ENCODE measurements around the gene NOA1. TPM values are rescaled to one million over a fixed set of nuclear protein-coding genes. Genes with fewer than 3 reads are reported as not detected.
"Not testable (repeated sequence)": the region's sequence is repeated elsewhere in the genome, so short reads cannot be mapped to it uniquely, and the experiment has no call there.

NOA1 gene
- total RNA-seq, 5 donors from 2014 or later (not counting 1 experiment from before 2014, with no cell fraction given) = 15.2 to 27.2 (median 22.1) TPM

- ATAC-seq (replicated peaks in 1 of 4); H3K27me3 Mint-ChIP-seq; H3K27ac ChIP-seq (ENCODE audit: low read length); H3K4me3 ChIP-seq (ENCODE audit: control insufficient read depth in 1 of 2, extremely low read depth in 1 of 2, low read length in 1 of 2); H3K27ac Mint-ChIP-seq; DNase-seq; H3K27me3 ChIP-seq (replicated peaks in 1 of 2; ENCODE audit: control insufficient read depth in 2 of 2, extremely low read depth in 1 of 2, insufficient read depth in 2 of 2, low read length in 1 of 2); H3K9me3 ChIP-seq; H3K9me3 Mint-ChIP-seq: not testable (repeated sequence)
- H3K4me1 Mint-ChIP-seq = peaks cover 45 to 77% (median 67%) of the 10 kb centered on the region in 3 donors
- H3K4me1 ChIP-seq (ENCODE audit: control insufficient read depth in 1 of 2, extremely low read depth in 1 of 2, insufficient read depth in 2 of 2, low read length in 2 of 2) = peaks cover 30 to 63% of the 10 kb centered on the region in 2 experiments
- ChIA-PET CTCF (interaction anchor here in 1 of 2 donors (0.6 kb wide), 1 partner anchor 1384 kb away, joined by 4 read pairs; no protein-coding TSS in a partner anchor), POLR2A (interaction anchor here in 1 of 2 donors (0.7 kb wide), 1 partner anchor 527 kb away, joined by 8 read pairs; no protein-coding TSS in a partner anchor)
- H3K36me3 Mint-ChIP-seq = peaks cover 14% of the 10 kb centered on the region
- peak overlapping the region in 1 of 3 donors; percentile 45 for H3K4me3 Mint-ChIP-seq
- 100% methylated on average over 1 of the region's 12 CpGs for WGBS (ENCODE audit: insufficient coverage)
- peaks cover 3 to 35% of the 10 kb centered on the region in 2 donors for H3K36me3 ChIP-seq (ENCODE audit: control insufficient read depth in 2 of 2, extremely low read depth in 1 of 2, insufficient read depth in 1 of 2, low read length in 1 of 2)
Observed at GRCh38 chr4:56914977-56915376, 62.4 kb downstream of the NOA1 start.

GRCh38 chr4:56914336-56914735 is 63.1 kb downstream of the NOA1 start:
- peaks cover 3 to 29% of the 10 kb centered on the region in 2 donors for H3K36me3 ChIP-seq (ENCODE audit: control insufficient read depth in 2 of 2, extremely low read depth in 1 of 2, insufficient read depth in 1 of 2, low read length in 1 of 2)
- H3K4me3 Mint-ChIP-seq = peak overlapping the region in 1 of 3 donors; percentile 25

More at GRCh38 chr4:56914336-56914735, 63.1 kb downstream of the NOA1 start:
- peak overlapping the region in 1 of 2 donors; percentile 34 for H3K27ac Mint-ChIP-seq
- DNase-seq = no peak
- WGBS (ENCODE audit: insufficient coverage) = 50% methylated on average over 1 of the region's 3 CpGs
- Histone ChIP-seq H3K27ac (ENCODE audit: low read length) (no peak overlapping the region), H3K27me3 (replicated peaks in 1 of 2; ENCODE audit: control insufficient read depth in 2 of 2, extremely low read depth in 1 of 2, insufficient read depth in 2 of 2, low read length in 1 of 2) (no peaks in the 10 kb centered on the region), H3K9me3 (no peaks in the 10 kb centered on the region), H3K4me3 (ENCODE audit: control insufficient read depth in 1 of 2, extremely low read depth in 1 of 2, low read length in 1 of 2) (no peak overlapping the region), H3K4me1 (ENCODE audit: control insufficient read depth in 1 of 2, extremely low read depth in 1 of 2, insufficient read depth in 2 of 2, low read length in 2 of 2) (peaks cover 31 to 67% of the 10 kb centered on the region in 2 experiments)
- H3K4me1 Mint-ChIP-seq = peaks cover 52 to 78% (median 71%) of the 10 kb centered on the region in 3 donors
- peaks cover 13% of the 10 kb centered on the region for H3K36me3 Mint-ChIP-seq
- no peaks in the 10 kb centered on the region for H3K27me3 Mint-ChIP-seq
- ChIA-PET POLR2A (interaction anchor here in 1 of 2 donors (0.5 kb wide), 1 partner anchor 57 kb away, joined by 6 read pairs; no protein-coding TSS in a partner anchor), CTCF (interaction anchor here in 1 of 2 donors (0.7 kb wide), 1 partner anchor 34 kb away, joined by 3 read pairs; no protein-coding TSS in a partner anchor)
- no peak for ATAC-seq (replicated peaks in 1 of 4)
- H3K9me3 Mint-ChIP-seq = no peaks in the 10 kb centered on the region

Other genes with a start within 250 kb of the NOA1 start
- 10 to 100 TPM in 1 of 5 donors, 1 to 10 TPM in 4; 2.0 to 11.6 (median 3.9) TPM for gene SPINK2, start 155.9 kb downstream of the NOA1 start, total RNA-seq
- gene REST, start 69.7 kb downstream of the NOA1 start, total RNA-seq = 10 to 100 TPM; 57.0 to 72.1 (median 67.4) TPM
- 100 to 1,000 TPM in 3 of 5 donors, 10 to 100 TPM in 2; 79.4 to 112 (median 106) TPM for gene POLR2B, start 1.3 kb upstream of the NOA1 start, total RNA-seq
- 1 to 10 TPM in 4 of 5 donors, not detected in 1; 1.9 to 2.4 (median 2.0) TPM for gene IGFBP7, start 132.8 kb upstream of the NOA1 start, total RNA-seq